H1 (cell line): Measurements from ENCODE around the gene ARNT2. TPM values are rescaled to one million over a fixed set of nuclear protein-coding genes. Genes with fewer than 3 reads are reported as not detected.

Experiments
- ASH2L ChIP-seq: fragments of 200-600, 300-600 bp; sonication (generic); IDR thresholded peaks from one replicate; pipeline ENCODE4 v1.7.1; 2017; ENCODE audit warnings: low read length
- KDM4A ChIP-seq: IDR thresholded peaks from one replicate; pipeline ENCODE4 v1.7.1; 2012; ENCODE audit warnings: low read depth, mild to moderate bottlenecking, moderate library complexity, low read length, inconsistent platforms; ENCODE audit not compliant: severe bottlenecking
- KDM5A ChIP-seq: fragments of 200-600 bp; IDR thresholded peaks from 2 replicates; pipeline ENCODE4 v1.7.1; 2012; ENCODE audit warnings: mild to moderate bottlenecking, low read length, inconsistent platforms, mixed read lengths
- polyA plus RNA-seq, 7 experiments: library from polyadenylated mRNA; depleted of rRNA in 3 of 7; stranded (reverse) in 5 of 7; unstranded in 2 of 7; fragments of >200 nt in 5 of 7; fragments of 200-250 nt in 2 of 7; gene quantifications; 1 replicate in 5 of 7; 2 replicates in 1 of 7; 4 replicates in 1 of 7; pipeline versions ENCODE4 v1.2.1 to v1.2.3, GENCODE V29; 2011 to 2013; ENCODE audit warnings: missing spikeins in 2 of 7, mixed read lengths in 2 of 7
- total RNA-seq: library from RNA; stranded (reverse); fragmentation: NEBNext Ultra II Directional; extraction: Animal tissue kit (Norgen Biotek cat#: 25700); gene quantifications from 2 replicates; pipeline ENCODE4 v1.2.1, GENCODE V29; 2021
- TF ChIP-seq, protein P1 (sequence below): IDR thresholded peaks from 2 replicates; pipeline ENCODE4 v1.6.1; 2011; ENCODE audit warnings: low read depth, mild to moderate bottlenecking, low read length; ENCODE audit not compliant: insufficient read depth

ARNT2 gene
- total and polyA plus RNA-seq, 2 of the 8 experiments (the other 6 are each of a cell fraction or from before 2014, with no cell fraction given) = 9.5 to 14.6 TPM

DNA sequence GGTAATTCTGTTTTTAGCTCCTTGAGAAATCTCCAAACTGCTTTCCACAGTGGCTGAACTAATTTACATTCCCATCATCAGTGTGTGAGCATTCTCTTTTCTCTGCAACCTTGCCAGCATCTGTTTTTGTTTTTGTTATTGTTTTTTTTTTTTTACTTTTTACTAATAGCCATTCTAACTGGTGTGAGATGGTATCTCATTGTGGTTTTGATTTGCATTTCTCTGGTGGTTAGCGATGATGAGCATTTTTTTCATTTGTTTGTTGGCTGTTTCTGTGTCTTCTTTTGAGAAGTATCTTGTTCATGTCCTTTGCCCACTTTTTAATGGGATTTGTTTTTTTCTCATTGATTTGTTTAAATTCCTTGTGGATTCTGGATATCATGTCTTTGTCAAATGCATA is 161.2 kb downstream of the ARNT2 start (continued):
- TF ChIP-seq KDM4A (no peak), KDM5A (no peak), ASH2L (no peak)
- TF ChIP-seq, protein P1, sequence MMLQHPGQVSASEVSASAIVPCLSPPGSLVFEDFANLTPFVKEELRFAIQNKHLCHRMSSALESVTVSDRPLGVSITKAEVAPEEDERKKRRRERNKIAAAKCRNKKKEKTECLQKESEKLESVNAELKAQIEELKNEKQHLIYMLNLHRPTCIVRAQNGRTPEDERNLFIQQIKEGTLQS = no peak
